Measurements from ENCODE around the gene KIF26A. TPM values are rescaled to one million over a fixed set of nuclear protein-coding genes. Genes with fewer than 3 reads are reported as not detected.

The KIF26A gene
- total RNA-seq, result 0.26 and 1.2 TPM in 2 replicates

GRCh38 chr14:104138098-104138717 lies at the start of gene KIF26A:
Gene KIF26A (plus strand): TSS chr14:104138587. CDS start chr14:104138723, 136 bp downstream.

Other genes starting within 250 kb of the KIF26A start
- gene TDRD9, start 210.1 kb upstream of the KIF26A start, total RNA-seq, result 0.26 TPM in 1 of 2 replicates, not detected in the other
- gene RD3L, start 196.1 kb upstream of the KIF26A start, total RNA-seq, result not detected in 2 replicates
- not detected in 2 replicates for gene ASPG, start 52.9 kb upstream of the KIF26A start, total RNA-seq

Data from epithelial cell of alveolus of lung (primary cell).